Spinal cord (tissue), 10 donors: ENCODE measurements around the gene ZNF124. TPM values are rescaled to one million over a fixed set of nuclear protein-coding genes. Genes with fewer than 3 reads are reported as not detected.
A peak's percentile ranks its signal among the peaks of the same experiment; 100 is the strongest.

ENCODE experiments used
- DNase-seq, 6 donors: peaks; one replicate each; pipeline versions ENCODE4 v3.0.0 to v3.0.0-alpha.2; 2013 to 2015; ENCODE audit warnings: low spot score in 6 of 6, low read depth in 4 of 6
- H3K27ac ChIP-seq: one replicate; pipeline ENCODE4 v1.5.1; 2013; ENCODE audit warnings: low read depth, low read length, control low read depth
- H3K27me3 ChIP-seq: one replicate; pipeline ENCODE4 v1.6.1; 2013; ENCODE audit warnings: low read length; ENCODE audit not compliant: control insufficient read depth, insufficient read depth
- H3K36me3 ChIP-seq: one replicate; pipeline ENCODE4 v1.6.1; 2013; ENCODE audit warnings: low read length; ENCODE audit not compliant: control insufficient read depth, insufficient read depth
- H3K4me1 ChIP-seq: one replicate; pipeline ENCODE4 v1.6.1; 2013; ENCODE audit warnings: low read length; ENCODE audit not compliant: control insufficient read depth, insufficient read depth
- H3K4me3 ChIP-seq: one replicate; pipeline ENCODE4 v1.5.1; 2013; ENCODE audit warnings: low read depth, low read length, control low read depth
- H3K9me3 ChIP-seq: one replicate; pipeline ENCODE4 v1.6.1; 2013; ENCODE audit warnings: low read length; ENCODE audit not compliant: control insufficient read depth, insufficient read depth
- WGBS: methylation state at CpG from one replicate; pipeline ENCODE4 v1.1.5; 2013; ENCODE audit warnings: missing lambda C conversion rate; ENCODE audit not compliant: insufficient coverage; 5-methylcytosine and 5-hydroxymethylcytosine counted together
- polyA plus RNA-seq, 2 donors: library from polyadenylated mRNA; unstranded; fragments of 120-200 nt; gene quantifications; one replicate each; pipeline ENCODE4 v1.2.1, GENCODE V29; 2013; ENCODE audit not compliant: insufficient read length in 2 of 2
- total RNA-seq, 2 donors: library from RNA; depleted of rRNA in 1 of 2; stranded (reverse); fragments of 120-200 nt in 1 of 2; fragments of >200 nt in 1 of 2; gene quantifications; one replicate each; pipeline versions ENCODE4 v1.2.3 to v1.2.4, GENCODE V29; 2013 to 2014
- donor health status: healthy.

The ZNF124 gene
- total and polyA plus RNA-seq, 4 donors, result 9.6 to 98.7 (median 35.4) TPM

- Histone ChIP-seq H3K36me3 (no peaks in the 10 kb centered on the region), H3K4me3 (no peak overlapping the region), H3K27me3 (no peaks in the 10 kb centered on the region), H3K4me1 (peaks cover 15% of the 10 kb centered on the region), H3K27ac (no peak overlapping the region), H3K9me3 (no peaks in the 10 kb centered on the region)
- DNase-seq, result no peak
- WGBS, result 93% methylated on average over 7 of the region's 12 CpGs
These were observed 56.3 kb downstream of the ZNF124 start for GRCh38 chr1:247115545-247115944.

GRCh38 chr1:247115141-247115510 lies 56.7 kb downstream of the ZNF124 start:
- peaks cover 17% of the 10 kb centered on the region for H3K4me1 ChIP-seq
- no peaks in the 10 kb centered on the region for H3K27me3 ChIP-seq
- H3K9me3 ChIP-seq, result no peaks in the 10 kb centered on the region
- no peak overlapping the region for H3K27ac ChIP-seq
- no peak overlapping the region for H3K4me3 ChIP-seq
- WGBS, result 71% methylated on average over 6 of the region's 7 CpGs
- no peak for DNase-seq
- no peaks in the 10 kb centered on the region for H3K36me3 ChIP-seq

- H3K27me3 ChIP-seq, result no peaks in the 10 kb centered on the region
- H3K36me3 ChIP-seq, result no peaks in the 10 kb centered on the region
- no peaks in the 10 kb centered on the region for H3K9me3 ChIP-seq
- 89% methylated on average over 9 of the region's 13 CpGs for WGBS
- DNase-seq, result no peak
- peaks cover 17% of the 10 kb centered on the region for H3K4me1 ChIP-seq
- H3K4me3 ChIP-seq, result no peak overlapping the region
- no peak overlapping the region for H3K27ac ChIP-seq
These were observed 57.3 kb downstream of the ZNF124 start for GRCh38 chr1:247114351-247115140.

GRCh38 chr1:247113733-247114271 lies 58.0 kb downstream of the ZNF124 start:
- H3K36me3 ChIP-seq, result no peaks in the 10 kb centered on the region
- H3K27ac ChIP-seq, result no peak overlapping the region
- WGBS, result 92% methylated on average over 5 of the region's 5 CpGs
- peaks cover 17% of the 10 kb centered on the region for H3K4me1 ChIP-seq
- DNase-seq, result no peak
- H3K27me3 ChIP-seq, result no peaks in the 10 kb centered on the region
- H3K9me3 ChIP-seq, result no peaks in the 10 kb centered on the region
- no peak overlapping the region for H3K4me3 ChIP-seq

GRCh38 chr1:247113094-247113497 lies 58.7 kb downstream of the ZNF124 start:
- no peak for DNase-seq
- H3K4me3 ChIP-seq, result no peak overlapping the region
- no peak overlapping the region for H3K27ac ChIP-seq
- H3K36me3 ChIP-seq, result no peaks in the 10 kb centered on the region
- 81% methylated on average over 4 of the region's 5 CpGs for WGBS
- H3K4me1 ChIP-seq, result peaks cover 17% of the 10 kb centered on the region
- no peaks in the 10 kb centered on the region for H3K27me3 ChIP-seq
- no peaks in the 10 kb centered on the region for H3K9me3 ChIP-seq

GRCh38 chr1:247112479-247112781 lies 59.4 kb downstream of the ZNF124 start:
- Histone ChIP-seq H3K36me3 (no peaks in the 10 kb centered on the region), H3K9me3 (no peaks in the 10 kb centered on the region), H3K4me1 (peaks cover 17% of the 10 kb centered on the region), H3K27ac (no peak overlapping the region), H3K4me3 (peak overlapping the region; percentile 59), H3K27me3 (no peaks in the 10 kb centered on the region)
- no peak for DNase-seq
- whole genome bisulfite sequencing, result 44% methylated on average over 9 of the region's 9 CpGs

- no peaks in the 10 kb centered on the region for H3K36me3 ChIP-seq
- DNase-seq, result peak in 3 of 6 donors; percentile 15 to 68 (median 64)
- H3K27ac ChIP-seq, result peak overlapping the region; percentile 52
- H3K4me3 ChIP-seq, result peak overlapping the region; percentile 59
- no peaks in the 10 kb centered on the region for H3K27me3 ChIP-seq
- no peaks in the 10 kb centered on the region for H3K9me3 ChIP-seq
- peaks cover 17% of the 10 kb centered on the region for H3K4me1 ChIP-seq
- under 1% methylated on average over 78 of the region's 78 CpGs for WGBS
These were observed 59.9 kb downstream of the ZNF124 start for GRCh38 chr1:247111700-247112478.

GRCh38 chr1:247111259-247111699 lies 60.5 kb downstream of the ZNF124 start:
- WGBS, result under 1% methylated on average over 62 of the region's 62 CpGs
- Histone ChIP-seq H3K4me3 (peak overlapping the region; percentile 59), H3K27ac (no peak overlapping the region), H3K9me3 (no peaks in the 10 kb centered on the region), H3K27me3 (no peaks in the 10 kb centered on the region), H3K4me1 (peaks cover 17% of the 10 kb centered on the region), H3K36me3 (no peaks in the 10 kb centered on the region)
- no peak for DNase-seq

- Histone ChIP-seq H3K36me3 (no peaks in the 10 kb centered on the region), H3K4me1 (peaks cover 17% of the 10 kb centered on the region), H3K27me3 (no peaks in the 10 kb centered on the region), H3K4me3 (peak overlapping the region; percentile 59), H3K9me3 (no peaks in the 10 kb centered on the region), H3K27ac (no peak overlapping the region)
- 9% methylated on average over 25 of the region's 30 CpGs for WGBS
- peak in 2 of 6 donors; percentile 4 to 44 for DNase-seq
These were observed 61.1 kb downstream of the ZNF124 start for GRCh38 chr1:247110627-247111258.
